GM18867 (cell line): ENCODE measurements around the gene DIP2B.
A peak's percentile ranks its signal among the peaks of the same experiment; 100 is the strongest.
"Not testable (repeated sequence)": the region's sequence is repeated elsewhere in the genome, so short reads cannot be mapped to it uniquely, and the experiment has no call there.

Experiments
- ATAC-seq: cut with Tn5 transposase; IDR thresholded peaks from one replicate; pipeline ENCODE4 v1.9.1; 2021; ENCODE audit warnings: mild to moderate bottlenecking, moderate library complexity; ENCODE audit not compliant: unreplicated experiment

Gene DIP2B, protein sequence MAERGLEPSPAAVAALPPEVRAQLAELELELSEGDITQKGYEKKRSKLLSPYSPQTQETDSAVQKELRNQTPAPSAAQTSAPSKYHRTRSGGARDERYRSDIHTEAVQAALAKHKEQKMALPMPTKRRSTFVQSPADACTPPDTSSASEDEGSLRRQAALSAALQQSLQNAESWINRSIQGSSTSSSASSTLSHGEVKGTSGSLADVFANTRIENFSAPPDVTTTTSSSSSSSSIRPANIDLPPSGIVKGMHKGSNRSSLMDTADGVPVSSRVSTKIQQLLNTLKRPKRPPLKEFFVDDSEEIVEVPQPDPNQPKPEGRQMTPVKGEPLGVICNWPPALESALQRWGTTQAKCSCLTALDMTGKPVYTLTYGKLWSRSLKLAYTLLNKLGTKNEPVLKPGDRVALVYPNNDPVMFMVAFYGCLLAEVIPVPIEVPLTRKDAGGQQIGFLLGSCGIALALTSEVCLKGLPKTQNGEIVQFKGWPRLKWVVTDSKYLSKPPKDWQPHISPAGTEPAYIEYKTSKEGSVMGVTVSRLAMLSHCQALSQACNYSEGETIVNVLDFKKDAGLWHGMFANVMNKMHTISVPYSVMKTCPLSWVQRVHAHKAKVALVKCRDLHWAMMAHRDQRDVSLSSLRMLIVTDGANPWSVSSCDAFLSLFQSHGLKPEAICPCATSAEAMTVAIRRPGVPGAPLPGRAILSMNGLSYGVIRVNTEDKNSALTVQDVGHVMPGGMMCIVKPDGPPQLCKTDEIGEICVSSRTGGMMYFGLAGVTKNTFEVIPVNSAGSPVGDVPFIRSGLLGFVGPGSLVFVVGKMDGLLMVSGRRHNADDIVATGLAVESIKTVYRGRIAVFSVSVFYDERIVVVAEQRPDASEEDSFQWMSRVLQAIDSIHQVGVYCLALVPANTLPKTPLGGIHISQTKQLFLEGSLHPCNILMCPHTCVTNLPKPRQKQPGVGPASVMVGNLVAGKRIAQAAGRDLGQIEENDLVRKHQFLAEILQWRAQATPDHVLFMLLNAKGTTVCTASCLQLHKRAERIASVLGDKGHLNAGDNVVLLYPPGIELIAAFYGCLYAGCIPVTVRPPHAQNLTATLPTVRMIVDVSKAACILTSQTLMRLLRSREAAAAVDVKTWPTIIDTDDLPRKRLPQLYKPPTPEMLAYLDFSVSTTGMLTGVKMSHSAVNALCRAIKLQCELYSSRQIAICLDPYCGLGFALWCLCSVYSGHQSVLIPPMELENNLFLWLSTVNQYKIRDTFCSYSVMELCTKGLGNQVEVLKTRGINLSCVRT (N-terminal part only)

DNA sequence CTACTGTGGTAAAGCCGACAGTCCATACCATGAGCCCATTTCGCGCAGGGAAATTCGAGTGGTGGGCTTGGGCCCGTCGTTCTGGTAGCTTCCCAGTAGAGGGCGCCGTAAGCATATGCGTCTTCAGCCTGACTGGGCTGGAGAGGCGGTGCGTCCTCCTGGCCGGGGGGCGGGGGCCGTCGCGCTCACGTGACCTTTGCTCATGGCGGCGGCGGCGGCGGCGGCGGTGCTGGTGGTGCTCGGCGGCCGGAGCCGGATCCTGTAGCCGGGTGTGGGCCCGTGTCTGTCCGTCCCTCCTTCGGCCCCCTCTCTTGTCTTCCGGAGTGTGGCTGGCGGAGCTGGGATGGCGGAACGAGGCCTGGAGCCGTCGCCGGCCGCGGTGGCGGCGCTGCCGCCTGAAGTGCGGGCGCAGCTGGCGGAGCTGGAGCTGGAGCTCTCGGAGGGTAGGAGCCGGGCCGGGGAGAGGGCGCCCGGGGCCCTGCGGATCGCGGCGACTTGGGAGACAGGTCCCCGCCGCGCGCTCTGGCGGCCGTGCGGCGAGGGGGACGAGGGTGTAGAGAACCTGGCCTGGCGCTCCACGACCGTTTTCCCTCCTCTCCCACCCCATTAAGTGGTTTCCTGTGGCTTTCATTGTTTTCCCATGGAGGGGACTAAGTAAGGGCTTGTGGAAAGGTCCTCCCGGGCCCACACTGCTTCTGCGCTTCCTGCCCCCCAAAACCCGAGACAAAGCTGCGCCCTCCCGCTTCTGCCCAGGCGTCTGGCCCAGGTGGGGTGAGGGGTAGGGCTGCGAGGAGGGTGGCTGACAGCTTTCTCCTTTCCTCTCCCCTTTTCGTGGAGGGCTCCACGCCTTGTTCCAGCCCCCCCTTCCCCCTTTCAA, at the start of gene DIP2B:
TSS of gene DIP2B (plus strand) at position 188 of the 877 bp plus-strand sequence. CDS start at position 344, 156 bp downstream.
- peak; percentile 82 for ATAC-seq

DNA sequence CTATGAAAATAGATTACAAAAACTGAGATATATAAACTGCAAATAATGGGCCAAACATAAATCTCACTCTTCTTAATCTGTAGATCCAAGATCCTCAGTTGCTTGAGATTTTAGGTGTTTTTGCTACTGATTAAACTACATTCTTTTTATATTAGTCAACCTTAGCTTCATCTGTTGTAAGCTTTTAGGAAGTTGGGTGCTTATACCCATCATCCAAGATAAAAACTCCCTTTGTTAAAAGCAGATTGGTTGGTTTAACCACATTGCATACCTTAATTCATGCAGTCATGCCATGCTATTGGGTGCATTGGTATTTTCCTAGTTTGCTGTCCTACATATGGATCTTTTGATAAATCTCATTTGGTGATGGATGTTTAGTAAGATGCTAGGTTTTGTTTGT, 46.2 kb upstream of the DIP2B start:
- no peak for ATAC-seq

DNA sequence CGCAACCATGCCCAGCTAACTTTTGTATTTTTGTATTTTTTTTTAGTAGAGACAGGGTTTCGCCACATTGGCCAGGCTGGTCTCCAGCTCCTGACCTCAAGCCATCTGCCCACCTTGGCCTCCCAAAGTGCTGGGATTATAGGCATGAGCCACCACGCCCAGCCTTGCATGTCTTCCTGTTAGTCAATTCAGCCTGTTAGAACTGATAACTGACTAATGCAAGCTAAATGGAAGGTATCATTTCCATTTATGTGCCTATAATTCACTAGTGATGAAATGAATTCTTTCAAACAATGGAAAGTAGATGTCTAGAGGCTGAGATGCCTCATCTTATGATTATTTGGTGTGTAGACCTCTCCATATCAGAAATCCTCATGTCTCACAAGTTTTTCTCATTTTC, 37.3 kb upstream of the DIP2B start:
- ATAC-seq: no peak

DNA sequence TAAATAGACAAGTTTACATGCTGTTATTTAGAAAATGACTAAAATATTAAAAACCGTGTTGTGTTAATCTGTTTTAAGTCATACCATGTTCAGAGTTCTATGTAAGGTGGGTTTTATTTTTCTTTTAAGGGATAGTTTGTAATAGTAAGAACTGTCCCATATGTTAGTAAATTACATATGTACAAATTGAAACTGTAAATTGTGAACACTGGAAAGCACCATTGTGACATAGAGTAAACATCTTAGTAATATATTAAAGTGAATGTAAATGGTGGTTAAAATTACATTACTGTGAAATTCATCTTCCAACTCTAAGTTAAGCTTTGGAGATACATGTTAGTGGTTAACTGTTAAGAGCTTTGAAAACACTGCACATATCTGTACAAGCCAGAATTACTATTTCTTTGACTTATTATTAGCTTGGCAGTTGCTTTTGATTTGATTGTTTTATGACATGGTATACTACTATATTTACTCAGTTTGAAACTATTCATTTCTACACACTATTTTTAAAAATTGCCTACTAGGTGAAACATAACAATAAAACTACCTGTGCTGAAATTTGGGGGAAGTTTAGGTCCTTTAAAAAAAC, 27.4 kb upstream of the DIP2B start:
- no peak for ATAC-seq

DNA sequence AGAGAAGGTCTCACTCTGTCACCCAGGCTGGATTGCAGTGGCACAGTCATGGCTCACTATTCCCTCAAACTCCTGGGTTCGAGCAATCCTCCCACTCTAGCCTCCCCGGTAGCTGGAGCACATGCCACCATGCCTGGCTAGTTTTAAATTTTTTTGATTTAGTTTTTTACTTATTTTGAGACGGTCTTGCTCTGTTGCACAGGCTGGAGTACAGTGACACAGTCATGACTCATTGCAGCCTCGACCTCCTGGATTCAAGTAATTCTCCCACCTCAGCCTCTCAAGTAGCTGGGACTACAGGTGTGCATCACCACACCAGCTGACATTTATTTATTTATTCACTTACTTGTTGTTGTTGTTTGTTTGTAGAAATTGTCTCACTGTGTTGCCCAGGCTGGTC, 22.2 kb upstream of the DIP2B start:
- ATAC-seq: no peak

DNA sequence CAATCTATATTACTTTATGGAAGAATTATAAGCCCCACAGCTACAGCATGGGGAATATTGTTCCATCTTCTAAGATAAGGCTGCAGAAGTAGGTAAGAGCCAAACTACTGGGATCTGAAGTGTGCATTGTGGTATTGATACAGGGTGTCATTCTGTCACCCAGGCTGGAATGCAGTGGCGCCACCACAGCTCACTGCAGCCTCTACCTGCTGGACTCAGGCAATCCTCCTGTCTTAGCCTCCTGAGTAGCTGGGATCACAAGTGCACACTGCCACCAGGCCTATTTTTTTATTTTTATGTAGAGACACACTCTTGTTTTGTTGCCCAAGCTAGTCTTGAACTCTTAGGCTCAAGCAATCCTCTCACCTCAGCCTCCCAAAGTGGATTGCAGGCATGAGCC, 21.3 kb upstream of the DIP2B start:
- ATAC-seq: no peak

DNA sequence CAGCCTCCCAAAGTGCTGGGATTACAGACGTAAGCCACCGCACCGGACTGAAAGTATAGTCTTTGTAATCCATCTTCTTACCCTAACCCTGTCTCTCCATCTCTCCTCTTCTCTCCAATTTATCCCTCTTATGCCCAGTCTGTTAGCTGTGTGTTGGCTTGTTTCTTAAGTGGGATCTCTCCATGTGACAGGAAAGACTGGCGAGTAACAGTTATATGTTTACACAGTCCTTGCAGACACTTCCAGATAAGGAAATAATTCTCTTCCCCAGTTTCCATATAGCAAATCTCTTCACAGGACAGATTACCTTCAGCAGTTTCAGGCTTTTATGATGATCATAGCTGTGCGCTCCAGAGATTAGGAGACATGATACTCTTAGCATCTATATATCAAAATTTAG, 16.0 kb upstream of the DIP2B start:
- ATAC-seq: no peak

DNA sequence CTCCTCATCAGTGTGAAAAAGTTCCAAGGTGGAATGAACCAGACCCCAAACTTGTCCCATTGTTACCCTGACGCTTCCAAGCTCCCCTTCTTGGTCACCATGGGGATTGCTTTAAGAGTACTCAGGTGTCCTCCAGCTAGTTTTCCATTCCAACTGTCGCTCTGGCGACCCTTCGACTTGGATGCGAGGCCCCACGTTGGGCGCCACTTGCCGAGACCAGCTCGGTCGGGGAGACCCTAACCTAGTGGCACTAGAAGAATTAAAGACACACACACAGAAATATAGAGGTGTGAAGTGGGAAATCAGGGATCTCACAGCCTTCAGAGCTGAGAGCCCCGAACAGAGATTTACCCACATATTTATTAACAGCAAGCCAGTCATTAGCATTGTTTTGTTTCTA, 6.7 kb upstream of the DIP2B start:
- ATAC-seq: not testable (repeated sequence)

DNA sequence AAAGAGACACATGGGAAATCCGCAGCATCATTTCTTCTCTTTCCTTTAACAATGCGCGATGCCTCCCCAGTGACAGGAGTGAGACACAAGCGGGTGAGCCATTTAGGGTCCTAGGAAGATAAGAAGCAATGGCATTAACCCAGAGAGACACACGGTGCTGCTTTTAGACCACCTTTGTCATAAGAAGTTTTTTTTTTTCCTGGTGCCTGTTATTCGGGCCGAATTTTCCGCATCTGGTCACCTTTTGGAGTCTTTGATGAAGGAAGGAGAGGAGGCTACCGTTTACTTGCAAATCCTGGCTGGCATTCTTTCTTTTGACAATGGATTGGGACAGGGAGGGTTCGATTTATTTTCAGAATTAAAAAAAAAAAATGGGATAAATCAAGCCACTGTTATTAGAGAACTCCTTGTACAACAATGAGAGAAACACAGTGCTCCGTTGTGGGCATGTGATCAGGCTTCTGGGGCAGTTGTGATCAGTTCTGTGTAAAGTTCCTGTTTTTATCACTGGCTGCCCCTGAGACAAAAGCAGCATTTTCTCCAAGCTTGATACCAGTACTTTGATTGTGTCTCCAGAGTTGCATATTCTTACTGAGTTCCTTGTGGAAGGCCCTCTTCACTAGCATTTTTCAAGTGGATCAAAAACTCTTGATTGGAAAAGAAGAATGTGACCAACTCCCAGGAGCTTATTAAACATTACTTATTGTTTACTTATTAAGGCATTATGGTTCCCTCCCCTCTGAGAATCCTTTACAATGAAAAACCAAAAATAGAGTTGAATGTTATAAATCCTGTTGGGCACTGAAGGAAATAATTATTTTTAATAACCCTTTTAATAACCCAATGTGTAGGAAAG, 1.1 kb downstream of the DIP2B start:
- no peak for ATAC-seq

DNA sequence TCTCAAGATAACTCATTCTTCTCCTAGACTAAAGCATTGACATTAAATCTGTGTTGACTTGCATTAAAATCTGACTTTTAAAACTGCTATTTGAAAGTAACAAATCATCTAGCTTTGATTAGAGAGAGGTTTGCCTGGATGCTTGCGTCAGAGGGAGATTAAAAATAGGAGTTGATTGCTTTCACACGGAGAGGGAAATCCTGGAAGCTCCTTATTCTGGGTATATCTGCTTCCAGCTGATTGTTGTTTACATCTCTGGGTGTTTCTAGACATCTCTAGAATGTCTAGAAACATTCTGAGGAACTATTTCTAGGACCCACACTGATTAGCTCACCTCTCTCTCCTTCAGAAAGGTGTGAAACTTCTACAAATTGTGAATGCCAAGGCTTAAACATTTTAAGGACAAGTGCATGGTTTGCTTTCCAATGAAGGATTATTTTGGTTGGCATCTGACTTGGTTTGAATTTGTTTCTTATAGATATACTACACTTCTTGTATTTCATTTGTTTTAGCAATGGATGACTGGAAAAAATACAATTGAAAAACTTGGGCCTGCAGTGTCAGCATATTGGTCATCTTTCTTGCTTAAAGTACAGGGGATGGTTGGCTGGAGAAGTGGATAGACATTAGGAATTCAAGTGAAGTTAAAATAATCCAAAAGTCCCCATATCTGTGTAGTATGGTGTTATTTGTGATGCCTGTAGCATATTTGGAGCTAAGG, 2.1 kb downstream of the DIP2B start:
- ATAC-seq: no peak

DNA sequence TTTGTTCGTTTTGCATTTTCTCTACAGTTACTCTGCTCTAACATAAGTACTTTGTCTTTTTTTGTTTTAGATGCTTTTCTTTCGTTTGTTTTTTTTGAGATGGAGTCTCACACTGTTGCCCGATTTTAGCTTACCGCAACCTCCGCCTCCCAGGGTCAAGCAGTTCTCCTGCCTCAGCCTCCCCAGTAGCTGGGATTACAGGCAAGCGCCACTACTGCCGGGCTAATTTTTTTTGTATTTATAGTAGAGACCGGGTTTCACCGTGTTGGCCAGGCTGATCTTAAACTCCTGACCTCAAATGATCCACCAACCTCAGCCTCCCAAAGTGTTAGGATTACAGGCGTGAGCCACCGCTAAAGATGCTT, 2.7 kb downstream of the DIP2B start:
- ATAC-seq: no peak

DNA sequence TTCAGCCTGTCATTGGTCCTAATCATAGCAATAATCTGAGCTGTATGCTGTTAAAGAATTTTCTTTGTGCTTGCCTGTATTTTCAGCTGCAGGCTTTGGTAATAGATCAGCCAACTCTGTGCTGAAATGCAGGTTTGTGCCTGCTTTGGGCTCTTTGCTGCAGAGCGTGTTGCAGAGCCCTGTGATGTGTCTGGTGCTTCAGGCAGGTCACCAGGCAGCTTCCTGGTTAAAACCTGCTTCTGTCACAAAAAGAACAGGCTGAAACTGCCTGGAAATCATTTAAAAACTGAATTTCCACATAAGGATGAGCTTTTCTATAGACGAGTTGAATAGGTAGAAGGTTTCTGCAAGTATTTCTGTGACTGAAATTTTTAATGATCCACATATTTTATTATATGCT, 3.1 kb downstream of the DIP2B start:
- ATAC-seq: no peak

DNA sequence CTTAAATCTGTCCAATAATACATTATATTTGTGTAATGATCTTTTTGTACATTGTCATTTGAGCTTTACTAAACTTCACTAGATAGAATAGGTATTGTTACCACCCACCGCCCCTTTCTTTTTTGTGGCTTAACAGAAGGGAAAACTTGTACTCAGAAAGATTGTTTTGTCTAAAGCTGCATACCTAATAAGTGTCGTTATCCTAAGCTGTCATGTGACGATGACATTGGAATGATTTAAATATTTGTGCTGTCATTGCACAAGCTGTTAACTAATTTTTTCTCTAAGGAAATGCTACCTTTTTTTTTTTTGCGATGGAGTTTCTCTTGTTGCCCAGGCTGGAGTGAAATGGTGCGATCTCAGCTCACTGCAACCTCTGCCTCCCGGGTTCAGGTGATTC, 3.6 kb downstream of the DIP2B start:
- ATAC-seq: no peak

DNA sequence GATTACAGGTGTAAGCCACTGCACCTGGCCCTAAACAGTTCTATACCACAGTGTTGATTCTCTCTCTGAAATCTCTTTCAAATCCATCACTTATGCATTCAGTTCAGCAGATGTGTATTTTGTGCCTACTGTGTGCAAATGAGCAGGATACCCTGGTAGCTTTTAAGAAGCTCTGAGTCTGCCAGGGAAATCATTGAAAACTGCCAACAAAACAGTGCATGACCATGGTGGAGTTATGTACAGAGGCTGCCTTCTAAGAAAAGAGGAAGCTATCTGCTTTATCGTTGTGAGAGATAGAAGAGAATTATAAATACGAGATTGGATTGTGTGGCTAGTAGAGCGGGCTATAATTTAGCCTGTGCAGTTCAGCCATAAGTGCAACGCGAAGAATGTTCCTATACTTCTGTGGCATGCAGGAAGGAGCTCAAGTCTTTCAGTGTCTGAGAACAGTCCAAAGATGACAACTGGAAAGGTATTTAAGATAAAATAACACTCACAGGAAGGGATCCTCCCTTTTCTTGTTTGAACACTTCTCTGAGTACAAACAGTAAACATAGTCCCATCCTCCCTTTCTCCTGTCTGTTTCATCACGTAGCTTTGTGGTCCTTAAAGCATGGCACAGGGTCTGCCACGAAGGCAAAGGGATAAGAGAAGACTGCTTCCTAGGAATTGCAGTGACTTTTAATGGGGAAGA, 4.3 kb downstream of the DIP2B start:
- ATAC-seq: no peak

DNA sequence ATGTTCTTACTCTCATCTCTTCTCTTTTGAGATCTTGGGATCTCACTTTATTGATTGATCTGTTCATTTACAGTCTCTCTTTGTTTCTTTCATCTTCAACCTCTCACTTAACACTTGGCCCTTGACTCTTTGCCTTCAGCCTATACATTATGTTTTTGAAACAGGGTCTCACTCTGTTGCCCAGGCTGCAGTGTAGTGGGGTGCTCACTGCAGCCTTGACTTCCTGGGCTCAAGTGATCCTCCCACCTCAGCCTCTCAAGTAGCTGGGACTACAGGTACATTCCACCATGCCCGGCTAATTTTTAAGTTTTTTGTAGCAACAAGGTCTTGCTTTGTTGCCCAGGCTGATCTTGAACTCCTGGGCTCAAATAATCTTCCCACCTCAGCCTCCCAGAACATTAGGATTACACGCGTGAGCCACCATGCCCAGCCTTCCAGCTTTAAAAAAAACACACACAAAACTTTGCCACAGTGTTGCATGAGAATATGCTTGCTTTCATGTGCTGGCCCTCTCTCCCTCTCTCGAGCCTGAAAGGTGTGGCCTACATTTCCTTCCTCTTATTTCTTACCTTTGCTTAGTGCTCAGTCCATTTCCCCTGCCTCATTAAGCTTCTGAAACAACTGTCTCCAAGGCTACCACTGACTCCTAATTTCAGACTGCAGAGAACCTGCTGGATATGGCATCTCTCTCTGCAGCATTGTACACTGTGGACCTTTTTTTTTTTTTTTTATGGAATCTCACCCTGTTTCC, 9.9 kb downstream of the DIP2B start:
- no peak for ATAC-seq

DNA sequence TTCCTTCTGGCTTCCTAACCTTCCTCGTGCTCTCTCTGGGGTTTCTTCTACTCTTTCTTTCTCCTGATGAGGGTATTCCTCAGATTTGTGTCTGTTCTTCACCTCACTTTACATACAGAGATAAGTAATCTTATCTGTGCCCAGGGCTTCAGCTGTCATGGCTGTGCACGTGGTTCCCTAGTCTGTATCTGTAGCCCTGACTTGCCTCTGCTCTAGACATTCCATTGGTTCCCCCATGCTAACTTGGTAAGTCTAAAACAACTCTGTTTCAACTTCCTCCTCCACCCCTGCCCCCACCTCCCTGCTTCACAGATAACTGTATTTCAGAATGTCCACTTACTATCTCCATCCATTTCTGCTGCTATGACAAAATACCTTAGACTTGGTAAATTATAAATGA, 10.8 kb downstream of the DIP2B start:
- ATAC-seq: no peak

DNA sequence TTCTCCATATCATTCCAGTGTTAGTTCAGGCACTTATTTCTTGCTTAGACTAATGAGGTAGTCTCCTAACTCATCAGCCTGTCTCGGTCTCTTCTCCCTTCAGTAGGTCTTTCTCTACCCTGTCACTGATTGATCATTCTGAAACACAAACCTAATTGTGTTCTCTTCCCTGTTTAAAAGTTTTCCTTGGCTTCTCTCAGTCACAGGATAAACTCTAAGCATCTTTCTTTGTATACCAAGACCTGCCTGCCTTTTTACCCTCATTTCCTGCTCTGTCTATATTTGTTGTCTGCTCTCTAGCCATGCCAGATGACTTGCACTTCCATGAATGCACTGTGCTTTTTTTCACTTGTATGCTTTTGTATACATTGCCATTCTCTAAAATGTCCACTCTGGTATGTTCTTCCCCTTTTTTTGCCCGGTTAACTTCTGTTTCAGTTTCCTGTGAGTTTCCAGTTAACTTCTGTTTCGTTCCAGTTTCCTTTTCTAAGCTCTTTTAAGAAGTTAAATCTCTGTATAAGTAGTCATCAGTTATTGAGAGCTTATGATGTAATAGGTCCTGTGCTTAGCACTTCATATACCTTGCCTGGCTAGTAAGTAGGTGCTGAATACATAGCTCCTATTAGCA, 12.8 kb downstream of the DIP2B start:
- peak; percentile 63 for ATAC-seq
